ENCODE data around the gene SRRM4. TPM values are rescaled to one million over a fixed set of nuclear protein-coding genes. Genes with fewer than 3 reads are reported as not detected.
"Not testable (repeated sequence)": the region's sequence is repeated elsewhere in the genome, so short reads cannot be mapped to it uniquely, and the experiment has no call there.

Gene SRRM4
- total RNA-seq, 2 experiments from 2014 or later = not detected

DNA sequence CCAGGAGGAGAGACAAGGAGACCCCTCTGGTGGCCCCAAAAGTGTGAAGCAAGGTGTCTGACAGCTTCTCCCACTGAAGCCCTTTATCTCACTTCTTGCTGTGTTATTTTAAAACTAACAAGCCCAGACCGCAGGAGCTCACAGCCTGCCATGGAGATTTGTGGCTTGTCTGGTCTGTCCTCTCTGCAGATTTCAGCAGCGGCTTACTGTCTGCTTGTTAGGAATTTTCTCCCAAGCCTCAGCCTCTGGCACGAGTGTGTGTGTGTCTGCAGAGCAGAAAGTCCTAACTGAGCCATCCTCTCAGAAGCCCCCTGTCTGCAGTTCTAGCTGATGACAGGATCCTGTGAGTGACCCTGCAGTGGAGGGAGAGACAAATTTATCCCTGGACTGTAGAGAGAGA is 109.5 kb downstream of the SRRM4 start:
- no peaks in the 10 kb centered on the region for H3K4me1 Mint-ChIP-seq
- no peak overlapping the region for H3K27ac Mint-ChIP-seq
- H3K27me3 Mint-ChIP-seq = no peaks in the 10 kb centered on the region
- CTCF ChIA-PET = no interaction called here
- no peaks in the 10 kb centered on the region for H3K9me3 Mint-ChIP-seq (ENCODE audit: low read depth)
- H3K36me3 Mint-ChIP-seq = no peaks in the 10 kb centered on the region
- no peak overlapping the region for H3K4me3 Mint-ChIP-seq
- DNase-seq (no peak), ATAC-seq (no peak)

DNA sequence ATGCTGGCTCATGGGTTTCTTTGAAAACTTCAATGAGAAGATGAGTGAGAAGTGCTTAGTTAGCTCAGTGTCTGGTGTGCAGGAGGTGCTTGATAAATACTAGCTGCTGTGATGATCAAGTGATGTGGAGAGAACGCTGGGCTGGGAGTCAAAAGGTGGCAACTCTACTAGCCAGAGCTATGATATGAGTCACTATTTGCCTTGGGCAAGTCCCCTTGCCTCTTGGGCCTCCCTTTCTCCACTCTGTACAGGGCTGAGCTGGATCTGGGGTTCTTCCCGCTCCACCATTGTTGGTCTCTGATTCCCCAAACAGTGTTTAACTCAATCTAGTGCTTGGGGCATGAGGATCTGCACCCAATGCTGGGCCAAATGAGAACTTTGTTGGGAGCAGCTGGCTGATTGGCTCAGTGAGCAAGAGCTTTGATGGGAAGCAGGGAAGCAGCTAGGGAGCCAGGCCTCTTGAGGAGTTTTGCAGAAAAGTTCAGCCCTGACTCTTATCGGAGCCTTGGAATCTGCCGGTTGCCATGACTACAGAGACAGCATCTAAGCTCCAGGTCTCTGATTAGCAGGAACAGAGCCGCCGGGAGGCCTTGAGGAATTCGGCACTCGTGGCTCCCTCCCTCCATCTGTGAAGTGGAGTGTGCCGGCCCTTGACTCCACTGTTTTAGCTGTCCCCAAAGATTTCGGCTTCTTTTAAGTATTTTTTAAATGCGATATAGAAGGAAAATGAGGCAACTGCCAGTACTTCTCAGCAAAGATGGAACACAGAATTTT is 115.3 kb downstream of the SRRM4 start:
- CTCF ChIA-PET = no interaction called here
- DNase-seq = no peak
- no peak for ATAC-seq
- H3K36me3 Mint-ChIP-seq = no peaks in the 10 kb centered on the region
- H3K4me3 Mint-ChIP-seq = no peak overlapping the region
- no peaks in the 10 kb centered on the region for H3K4me1 Mint-ChIP-seq
- peaks cover 10% of the 10 kb centered on the region for H3K9me3 Mint-ChIP-seq (ENCODE audit: low read depth)
- H3K27ac Mint-ChIP-seq = no peak overlapping the region
- H3K27me3 Mint-ChIP-seq = no peaks in the 10 kb centered on the region

DNA sequence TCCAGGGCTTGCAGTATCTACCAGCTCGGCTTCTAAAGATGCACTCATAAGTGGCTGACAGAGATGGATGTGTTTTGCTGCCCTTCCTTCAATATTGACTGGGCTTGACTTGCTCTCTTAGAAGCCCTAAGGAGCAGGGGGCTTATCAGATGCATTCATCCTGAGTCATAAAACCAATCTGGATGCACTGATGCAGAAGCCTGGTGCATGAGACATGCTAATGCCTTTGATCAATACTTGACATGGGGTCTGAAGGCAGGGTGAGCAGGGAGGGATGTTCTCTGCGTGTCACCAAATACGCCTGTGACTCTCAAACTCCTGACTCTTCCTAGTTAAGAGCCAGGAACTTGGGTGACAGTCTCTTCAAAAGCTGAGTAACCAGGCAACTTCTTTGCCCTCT is 119.6 kb downstream of the SRRM4 start:
- no peaks in the 10 kb centered on the region for H3K4me1 Mint-ChIP-seq
- H3K27me3 Mint-ChIP-seq = no peaks in the 10 kb centered on the region
- no peaks in the 10 kb centered on the region for H3K36me3 Mint-ChIP-seq
- no peak overlapping the region for H3K4me3 Mint-ChIP-seq
- DNase-seq = no peak
- CTCF ChIA-PET = no interaction called here
- peaks cover 10% of the 10 kb centered on the region for H3K9me3 Mint-ChIP-seq (ENCODE audit: low read depth)
- no peak for ATAC-seq
- H3K27ac Mint-ChIP-seq = no peak overlapping the region

DNA sequence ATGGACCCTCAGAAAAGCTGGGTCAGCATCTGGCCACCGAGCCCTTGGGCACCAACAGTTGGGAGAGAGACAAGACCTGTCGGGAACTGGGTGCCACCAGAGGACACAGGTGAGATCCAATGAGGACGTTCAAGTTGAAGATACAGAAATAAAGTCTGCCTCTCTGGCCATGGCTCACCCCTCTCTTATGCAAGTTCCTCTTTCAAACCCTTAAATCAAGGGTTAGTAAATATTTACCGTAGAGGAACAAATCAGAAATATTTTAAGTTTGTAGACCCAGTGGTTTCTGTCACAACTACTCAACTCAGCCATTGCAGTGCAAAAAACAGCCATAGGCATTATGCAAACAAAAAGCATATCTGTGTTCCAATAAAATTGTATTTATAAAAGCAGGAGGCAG is 120.9 kb downstream of the SRRM4 start:
- Mint-ChIP-seq H3K27ac (no peak overlapping the region), H3K4me1 (no peaks in the 10 kb centered on the region), H3K27me3 (no peaks in the 10 kb centered on the region), H3K36me3 (no peaks in the 10 kb centered on the region), H3K9me3 (ENCODE audit: low read depth) (peaks cover 10% of the 10 kb centered on the region), H3K4me3 (no peak overlapping the region)
- ATAC-seq = no peak
- CTCF ChIA-PET = interaction anchor here (1.2 kb wide), 1 partner anchor 725 kb away, joined by 3 read pairs; no protein-coding TSS in a partner anchor
- no peak for DNase-seq

DNA sequence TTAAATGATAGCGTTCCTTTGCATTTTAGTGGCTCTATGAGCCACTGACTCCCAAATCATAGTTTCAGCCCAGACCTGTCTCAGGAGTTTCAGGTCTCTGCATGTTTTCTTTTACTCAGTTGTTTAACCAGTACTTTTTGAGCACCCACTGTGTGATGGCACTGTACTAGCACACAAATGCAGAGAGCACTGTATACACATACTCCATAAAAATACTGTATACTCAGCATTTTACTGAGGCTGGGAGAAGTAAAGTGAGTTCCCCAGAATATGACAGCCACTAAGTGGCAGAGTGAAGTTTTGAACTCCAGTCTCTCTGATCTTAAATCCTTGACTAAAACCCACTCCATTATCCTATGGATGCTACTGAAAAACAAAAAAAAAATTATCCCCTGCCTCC is 121.4 kb downstream of the SRRM4 start:
- CTCF ChIA-PET = no interaction called here
- Mint-ChIP-seq H3K27me3 (no peaks in the 10 kb centered on the region), H3K9me3 (ENCODE audit: low read depth) (peaks cover 8% of the 10 kb centered on the region), H3K27ac (no peak overlapping the region), H3K4me1 (no peaks in the 10 kb centered on the region), H3K4me3 (no peak overlapping the region), H3K36me3 (no peaks in the 10 kb centered on the region)
- DNase-seq (no peak), ATAC-seq (no peak)

DNA sequence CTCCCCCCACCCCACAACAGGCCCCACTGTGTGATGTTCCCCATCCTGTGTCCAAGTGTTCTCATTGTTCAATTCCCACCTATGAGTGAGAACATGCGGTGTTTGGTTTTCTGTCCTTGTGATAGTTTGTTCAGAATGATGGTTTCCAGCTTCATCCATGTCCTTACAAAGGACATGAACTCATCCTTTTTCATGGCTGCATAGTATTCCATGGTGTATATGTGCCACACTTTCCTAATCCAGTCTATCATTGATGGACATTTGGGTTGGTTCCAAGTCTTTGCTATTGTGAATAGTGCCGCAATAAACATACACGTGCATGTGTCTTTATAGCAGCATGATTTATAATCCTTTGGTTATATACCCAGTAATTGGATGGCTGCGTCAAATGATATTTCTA is 123.6 kb downstream of the SRRM4 start:
- H3K27ac Mint-ChIP-seq; CTCF ChIA-PET; H3K27me3 Mint-ChIP-seq; DNase-seq; ATAC-seq; H3K4me3 Mint-ChIP-seq; H3K9me3 Mint-ChIP-seq (ENCODE audit: low read depth); H3K36me3 Mint-ChIP-seq; H3K4me1 Mint-ChIP-seq: not testable (repeated sequence)

DNA sequence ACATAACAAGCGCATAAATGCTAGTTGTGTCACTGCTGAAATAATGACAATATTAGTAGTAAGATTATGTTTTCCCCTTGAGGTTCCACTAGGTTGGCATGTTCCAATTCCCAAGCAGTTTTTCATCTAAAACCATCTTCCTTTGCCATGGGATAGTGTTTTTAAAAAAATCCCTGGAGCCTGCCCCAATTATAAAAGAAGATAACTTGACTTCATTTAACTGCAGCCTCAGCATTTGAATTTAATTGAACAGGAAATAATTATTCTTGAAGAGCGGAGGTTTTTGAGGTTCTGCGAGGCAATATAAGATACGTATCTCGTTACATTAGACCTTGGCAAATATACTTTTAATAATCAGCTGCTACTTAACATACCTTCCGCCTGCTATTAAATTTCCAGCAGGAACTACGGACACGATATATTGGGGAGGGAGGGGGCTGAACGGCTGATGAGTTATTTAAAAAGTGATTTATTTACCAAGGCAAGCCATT is 132.2 kb downstream of the SRRM4 start:
- CTCF ChIA-PET = interaction anchor here (2.2 kb wide), 1 partner anchor 300 kb away, joined by 6 read pairs; no protein-coding TSS in a partner anchor
- Mint-ChIP-seq H3K27me3 (no peaks in the 10 kb centered on the region), H3K4me1 (no peaks in the 10 kb centered on the region), H3K9me3 (ENCODE audit: low read depth) (peaks cover 2% of the 10 kb centered on the region), H3K36me3 (no peaks in the 10 kb centered on the region), H3K4me3 (no peak overlapping the region), H3K27ac (no peak overlapping the region)
- ATAC-seq (no peak), DNase-seq (no peak)

DNA sequence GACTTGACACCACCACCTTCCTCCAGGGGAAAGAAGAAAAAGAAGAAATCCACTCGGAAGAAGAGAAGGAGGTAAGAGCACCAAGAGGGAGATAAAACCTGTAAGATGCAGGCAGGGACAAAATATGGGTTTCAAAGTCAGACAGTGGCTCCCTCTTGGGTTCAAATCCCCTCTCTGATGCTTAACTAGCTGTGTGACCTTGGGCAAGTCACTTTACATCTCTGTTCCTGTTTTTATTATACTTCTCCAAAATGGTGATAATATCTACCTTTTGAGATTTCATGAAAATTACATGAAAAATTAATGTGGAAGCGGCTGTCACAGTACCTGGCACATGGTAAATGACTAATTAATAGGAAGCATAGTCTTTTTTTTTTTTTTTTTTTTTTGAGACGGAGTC is 133.0 kb downstream of the SRRM4 start:
- Mint-ChIP-seq H3K27ac (no peak overlapping the region), H3K27me3 (no peaks in the 10 kb centered on the region), H3K4me3 (no peak overlapping the region), H3K36me3 (no peaks in the 10 kb centered on the region), H3K4me1 (no peaks in the 10 kb centered on the region), H3K9me3 (ENCODE audit: low read depth) (peaks cover 2% of the 10 kb centered on the region)
- CTCF ChIA-PET = interaction anchor here (2.2 kb wide), 1 partner anchor 299 kb away, joined by 6 read pairs; no protein-coding TSS in a partner anchor
- DNase-seq (no peak), ATAC-seq (no peak)

DNA sequence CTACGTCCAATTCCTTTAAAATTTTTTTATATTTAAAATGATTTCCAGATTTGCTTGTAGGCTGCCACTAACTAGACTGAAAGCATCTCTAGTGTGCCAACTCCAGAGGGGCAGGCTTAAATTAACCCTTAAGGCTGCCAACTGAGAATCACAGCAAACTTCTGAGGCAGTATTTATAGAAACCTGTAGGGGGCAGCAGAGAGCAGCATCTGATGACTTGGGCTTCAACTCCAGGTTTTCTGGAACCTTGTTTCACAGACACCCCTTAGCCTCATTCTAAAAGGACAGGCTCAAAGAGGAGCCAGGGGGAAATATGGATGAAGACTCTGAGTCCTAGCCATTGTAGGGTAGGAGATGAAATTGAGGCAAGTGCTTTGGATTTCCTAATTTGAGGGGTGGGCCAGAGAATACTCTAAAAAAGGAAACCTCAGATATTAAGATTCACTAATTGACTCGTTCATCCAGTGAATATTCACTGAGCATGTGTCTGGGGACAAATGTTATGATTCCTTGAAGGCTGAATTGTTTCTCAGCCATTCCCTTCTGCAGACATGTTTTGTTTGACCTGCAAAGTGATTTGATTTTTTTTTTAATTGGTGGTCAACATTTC is 134.1 kb downstream of the SRRM4 start:
- CTCF ChIA-PET = interaction anchor here (1.2 to 2.2 kb wide), 2 partner anchors 298 kb away, joined by 5 to 6 read pairs; no protein-coding TSS in a partner anchor
- Mint-ChIP-seq H3K4me3 (no peak overlapping the region), H3K9me3 (ENCODE audit: low read depth) (no peaks in the 10 kb centered on the region), H3K4me1 (no peaks in the 10 kb centered on the region), H3K27ac (no peak overlapping the region), H3K27me3 (no peaks in the 10 kb centered on the region), H3K36me3 (no peaks in the 10 kb centered on the region)
- peak; percentile 41 for DNase-seq
- ATAC-seq = no peak

DNA sequence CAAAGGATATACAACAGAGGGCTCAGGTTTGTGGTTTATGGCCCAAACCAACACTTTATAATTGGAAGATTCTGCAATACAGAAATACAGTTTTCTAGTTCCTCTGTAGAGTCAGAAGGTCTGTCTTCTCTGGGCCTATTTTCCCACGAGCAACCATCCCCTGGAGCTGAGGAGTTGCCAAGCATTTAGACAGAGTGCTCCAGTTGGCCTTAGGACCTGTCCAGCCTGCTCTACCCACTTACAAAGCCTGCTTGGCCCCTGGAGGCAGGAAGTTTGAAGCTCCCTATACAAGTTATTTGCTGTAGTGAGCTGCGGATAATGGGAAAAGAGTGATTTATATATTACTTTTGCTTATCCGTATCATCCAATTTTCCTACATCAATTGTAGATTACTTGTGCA is 136.6 kb downstream of the SRRM4 start:
- Mint-ChIP-seq H3K4me3 (no peak overlapping the region), H3K27me3 (no peaks in the 10 kb centered on the region), H3K4me1 (no peaks in the 10 kb centered on the region), H3K36me3 (no peaks in the 10 kb centered on the region), H3K9me3 (ENCODE audit: low read depth) (no peaks in the 10 kb centered on the region), H3K27ac (no peak overlapping the region)
- no peak for DNase-seq
- CTCF ChIA-PET = no interaction called here
- no peak for ATAC-seq

DNA sequence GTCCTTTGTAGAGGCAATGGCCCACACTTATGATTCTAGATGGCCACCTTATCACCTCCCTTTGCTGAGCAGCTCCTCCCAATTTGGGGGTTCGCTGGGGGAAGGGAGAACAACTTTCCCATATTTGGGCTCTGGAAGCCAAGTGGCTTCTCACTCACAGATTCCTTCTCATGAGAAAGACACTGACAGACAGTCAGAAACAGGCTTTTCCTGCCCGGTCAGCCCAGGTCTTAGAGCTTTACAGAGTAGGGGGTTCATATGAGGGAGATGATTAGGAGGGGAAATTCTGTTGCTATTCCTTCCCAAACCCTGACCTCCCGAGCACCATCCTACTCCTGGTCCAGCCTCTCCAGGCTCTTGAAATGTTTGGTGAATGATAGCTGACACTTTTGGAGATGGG is 137.3 kb downstream of the SRRM4 start:
- CTCF ChIA-PET = interaction anchor here (0.6 to 1.4 kb wide), 2 partner anchors 20 to 294 kb away, joined by 4 to 5 read pairs; no protein-coding TSS in a partner anchor
- Mint-ChIP-seq H3K36me3 (no peaks in the 10 kb centered on the region), H3K4me1 (no peaks in the 10 kb centered on the region), H3K27ac (no peak overlapping the region), H3K9me3 (ENCODE audit: low read depth) (no peaks in the 10 kb centered on the region), H3K4me3 (no peak overlapping the region), H3K27me3 (no peaks in the 10 kb centered on the region)
- ATAC-seq = no peak
- no peak for DNase-seq

DNA sequence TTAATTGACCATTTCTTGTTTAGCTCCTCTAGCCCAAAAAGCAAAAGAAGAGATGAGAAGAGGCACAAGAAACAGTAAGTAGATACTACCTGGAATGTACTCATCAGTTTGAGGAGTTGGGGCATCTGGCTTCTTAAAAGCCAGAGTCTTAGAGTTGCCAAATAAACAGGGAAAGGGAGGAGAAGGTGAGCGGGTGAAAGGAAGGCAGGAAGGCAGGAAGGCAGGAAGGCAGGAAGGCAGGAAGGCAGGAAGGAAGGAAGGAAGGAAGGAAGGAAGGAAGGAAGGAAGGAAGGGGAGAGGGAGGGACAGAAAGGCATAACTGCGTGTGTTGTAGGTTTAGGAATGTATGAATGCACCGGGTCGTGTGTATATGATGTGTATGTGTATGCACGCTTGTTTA is 140.7 kb downstream of the SRRM4 start:
- CTCF ChIA-PET = interaction anchor here (0.5 to 0.8 kb wide), 2 partner anchors 16 to 108 kb away, joined by 3 to 5 read pairs; no protein-coding TSS in a partner anchor
- H3K4me1 Mint-ChIP-seq = no peaks in the 10 kb centered on the region
- ATAC-seq = no peak
- peaks cover 3% of the 10 kb centered on the region for H3K9me3 Mint-ChIP-seq (ENCODE audit: low read depth)
- no peak overlapping the region for H3K27ac Mint-ChIP-seq
- no peak for DNase-seq
- no peaks in the 10 kb centered on the region for H3K36me3 Mint-ChIP-seq
- H3K4me3 Mint-ChIP-seq = no peak overlapping the region
- no peaks in the 10 kb centered on the region for H3K27me3 Mint-ChIP-seq

DNA sequence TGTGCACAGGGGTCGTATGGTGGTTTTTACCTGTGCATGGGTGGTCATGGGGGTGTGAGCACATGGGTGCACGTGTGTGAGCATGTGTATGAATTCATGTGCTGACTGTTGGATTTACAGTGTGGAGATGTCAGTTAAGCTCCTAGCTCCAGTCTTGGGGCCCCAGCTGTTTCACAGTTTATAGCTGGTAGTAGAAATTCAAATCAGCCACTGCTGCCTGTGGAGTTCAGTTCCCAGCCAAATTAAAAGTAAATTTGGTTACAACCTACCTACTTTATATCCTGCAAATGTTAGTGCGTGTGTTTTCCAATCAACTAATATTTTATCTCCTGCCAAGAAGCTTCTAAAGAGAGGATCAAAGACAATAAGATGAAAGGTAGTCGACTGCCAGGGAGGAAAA is 141.4 kb downstream of the SRRM4 start:
- H3K4me1 Mint-ChIP-seq = no peaks in the 10 kb centered on the region
- DNase-seq = no peak
- peaks cover 3% of the 10 kb centered on the region for H3K9me3 Mint-ChIP-seq (ENCODE audit: low read depth)
- H3K27ac Mint-ChIP-seq = no peak overlapping the region
- no peak overlapping the region for H3K4me3 Mint-ChIP-seq
- ATAC-seq = no peak
- no peaks in the 10 kb centered on the region for H3K27me3 Mint-ChIP-seq
- H3K36me3 Mint-ChIP-seq = no peaks in the 10 kb centered on the region
- CTCF ChIA-PET = no interaction called here

DNA sequence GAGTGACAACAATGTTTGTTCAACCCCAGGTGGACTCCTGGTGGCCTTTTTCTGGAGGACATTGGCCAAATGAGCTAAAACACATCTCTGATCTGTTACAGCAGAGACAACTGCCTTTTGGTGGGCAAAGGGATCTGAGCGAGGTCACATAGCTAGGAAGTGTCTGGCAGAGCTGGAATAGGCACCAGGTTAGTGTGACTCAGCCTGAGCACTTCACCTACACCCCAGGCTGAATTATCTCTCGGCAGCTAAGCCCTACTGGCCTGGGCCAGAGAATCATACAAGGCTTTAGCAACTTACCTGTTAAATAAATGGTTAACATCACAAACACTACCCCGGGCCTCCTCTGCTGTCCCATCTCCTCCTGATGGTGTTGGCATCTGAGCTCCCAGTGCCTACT is 147.2 kb downstream of the SRRM4 start:
- ATAC-seq (no peak), DNase-seq (no peak)
- CTCF ChIA-PET = no interaction called here
- Mint-ChIP-seq H3K9me3 (ENCODE audit: low read depth) (peaks cover 10% of the 10 kb centered on the region), H3K4me1 (no peaks in the 10 kb centered on the region), H3K27me3 (no peaks in the 10 kb centered on the region), H3K27ac (no peak overlapping the region), H3K36me3 (no peaks in the 10 kb centered on the region), H3K4me3 (no peak overlapping the region)
